Ovary (tissue), 3 donors: ENCODE results near the gene GRID2.

Source experiments
- CTCF ChIP-seq, 3 donors: fragments of 450-650 bp in 2 of 3; fragments of 200-600 bp in 1 of 3; IDR thresholded peaks; one replicate each; pipeline versions ENCODE4 v1.5.1 to v1.8.0; 2016 to 2022; ENCODE audit warnings: antibody characterized with exemption in 3 of 3, mild to moderate bottlenecking in 1 of 3
- POLR2A ChIP-seq: fragments of 450-650 bp; IDR thresholded peaks from one replicate; pipeline ENCODE4 v1.6.1; 2017; ENCODE audit warnings: antibody characterized with exemption, mild to moderate bottlenecking, moderate library complexity
- donor health status: DM: no; HTN: no; CAD: no.

GRCh38 chr4:93767917-93768316, 1464.2 kb downstream of the GRID2 start:
- TF ChIP-seq POLR2A, result no peak
- no peak for TF ChIP-seq CTCF (IDR thresholded peaks at IDR 0.05)
